Stimulated activated naive CD8-positive, alpha-beta T cell treated with anti-CD3 and anti-CD28 coated beads, Interleukin-15, Interleukin-2, amounts not matched to agents 100 ng/mL and 50 ng/mL, for 24 hours (primary cell): ENCODE measurements around the gene DHCR24.

ENCODE experiments used
- H3K27ac Mint-ChIP-seq: one replicate; pipeline ENCODE4 v1.8.0; 2021; ENCODE audit warnings: mild to moderate bottlenecking, mixed read lengths
- H3K27me3 Mint-ChIP-seq: one replicate; pipeline ENCODE4 v1.8.0; 2021; ENCODE audit warnings: mixed read lengths
- H3K36me3 Mint-ChIP-seq: one replicate; pipeline ENCODE4 v1.8.0; 2021; ENCODE audit warnings: low read depth, mixed read lengths
- H3K4me1 Mint-ChIP-seq: one replicate; pipeline ENCODE4 v1.8.0; 2021; ENCODE audit warnings: low read depth, mixed read lengths
- H3K4me3 Mint-ChIP-seq: one replicate; pipeline ENCODE4 v1.8.0; 2021; ENCODE audit warnings: mild to moderate bottlenecking, mixed read lengths
- H3K9me3 Mint-ChIP-seq: one replicate; pipeline ENCODE4 v1.8.0; 2021; ENCODE audit warnings: mixed read lengths

DHCR24 gene

GRCh38 chr1:54848134-54848948 is 38.7 kb downstream of the DHCR24 start:
- Mint-ChIP-seq H3K4me1 (no peaks in the 10 kb centered on the region), H3K9me3 (no peaks in the 10 kb centered on the region), H3K27ac (no peak overlapping the region), H3K36me3 (peaks cover 27% of the 10 kb centered on the region), H3K27me3 (no peaks in the 10 kb centered on the region), H3K4me3 (no peak overlapping the region)

GRCh38 chr1:54846716-54847284 is 40.2 kb downstream of the DHCR24 start:
- Mint-ChIP-seq H3K4me3 (no peak overlapping the region), H3K27ac (no peak overlapping the region), H3K9me3 (no peaks in the 10 kb centered on the region), H3K4me1 (no peaks in the 10 kb centered on the region), H3K36me3 (peaks cover 21% of the 10 kb centered on the region), H3K27me3 (no peaks in the 10 kb centered on the region)

- Mint-ChIP-seq H3K27me3 (no peaks in the 10 kb centered on the region), H3K9me3 (no peaks in the 10 kb centered on the region), H3K4me1 (no peaks in the 10 kb centered on the region), H3K4me3 (no peak overlapping the region), H3K27ac (no peak overlapping the region), H3K36me3 (peaks cover 21% of the 10 kb centered on the region)
These were observed 40.7 kb downstream of the DHCR24 start for GRCh38 chr1:54846301-54846700.

GRCh38 chr1:54845772-54846171 is 41.2 kb downstream of the DHCR24 start:
- Mint-ChIP-seq H3K4me1 (no peaks in the 10 kb centered on the region), H3K9me3 (no peaks in the 10 kb centered on the region), H3K27ac (no peak overlapping the region), H3K27me3 (no peaks in the 10 kb centered on the region), H3K4me3 (no peak overlapping the region), H3K36me3 (peaks cover 19% of the 10 kb centered on the region)

GRCh38 chr1:54844564-54844963 is 42.4 kb downstream of the DHCR24 start:
- Mint-ChIP-seq H3K4me3 (no peak overlapping the region), H3K36me3 (peaks cover 8% of the 10 kb centered on the region), H3K4me1 (no peaks in the 10 kb centered on the region), H3K9me3 (no peaks in the 10 kb centered on the region), H3K27me3 (no peaks in the 10 kb centered on the region), H3K27ac (no peak overlapping the region)

GRCh38 chr1:54843449-54843848 is 43.5 kb downstream of the DHCR24 start:
- Mint-ChIP-seq H3K36me3 (no peaks in the 10 kb centered on the region), H3K9me3 (no peaks in the 10 kb centered on the region), H3K27ac (no peak overlapping the region), H3K27me3 (no peaks in the 10 kb centered on the region), H3K4me1 (no peaks in the 10 kb centered on the region), H3K4me3 (no peak overlapping the region)

GRCh38 chr1:54842963-54843362 is 44.0 kb downstream of the DHCR24 start:
- H3K9me3 Mint-ChIP-seq, result no peaks in the 10 kb centered on the region
- H3K4me3 Mint-ChIP-seq, result no peak overlapping the region
- H3K27me3 Mint-ChIP-seq, result no peaks in the 10 kb centered on the region
- no peaks in the 10 kb centered on the region for H3K4me1 Mint-ChIP-seq
- H3K27ac Mint-ChIP-seq, result no peak overlapping the region
- H3K36me3 Mint-ChIP-seq, result no peaks in the 10 kb centered on the region

GRCh38 chr1:54842206-54842915 is 44.6 kb downstream of the DHCR24 start:
- Mint-ChIP-seq H3K27me3 (no peaks in the 10 kb centered on the region), H3K4me1 (no peaks in the 10 kb centered on the region), H3K9me3 (no peaks in the 10 kb centered on the region), H3K27ac (no peak overlapping the region), H3K36me3 (no peaks in the 10 kb centered on the region), H3K4me3 (no peak overlapping the region)

GRCh38 chr1:54839824-54840223 is 47.2 kb downstream of the DHCR24 start:
- Mint-ChIP-seq H3K4me3 (no peak overlapping the region), H3K27ac (no peak overlapping the region), H3K36me3 (no peaks in the 10 kb centered on the region), H3K9me3 (no peaks in the 10 kb centered on the region), H3K27me3 (no peaks in the 10 kb centered on the region), H3K4me1 (no peaks in the 10 kb centered on the region)

- no peaks in the 10 kb centered on the region for H3K36me3 Mint-ChIP-seq
- no peak overlapping the region for H3K27ac Mint-ChIP-seq
- no peaks in the 10 kb centered on the region for H3K4me1 Mint-ChIP-seq
- no peaks in the 10 kb centered on the region for H3K9me3 Mint-ChIP-seq
- no peaks in the 10 kb centered on the region for H3K27me3 Mint-ChIP-seq
- no peak overlapping the region for H3K4me3 Mint-ChIP-seq
These were observed 48.3 kb downstream of the DHCR24 start for GRCh38 chr1:54838565-54839180.

GRCh38 chr1:54837002-54837853 is 49.8 kb downstream of the DHCR24 start:
- H3K4me1 Mint-ChIP-seq, result no peaks in the 10 kb centered on the region
- H3K36me3 Mint-ChIP-seq, result no peaks in the 10 kb centered on the region
- no peaks in the 10 kb centered on the region for H3K27me3 Mint-ChIP-seq
- H3K27ac Mint-ChIP-seq, result no peak overlapping the region
- H3K4me3 Mint-ChIP-seq, result no peak overlapping the region
- H3K9me3 Mint-ChIP-seq, result no peaks in the 10 kb centered on the region

GRCh38 chr1:54836594-54836993 is 50.4 kb downstream of the DHCR24 start:
- no peaks in the 10 kb centered on the region for H3K4me1 Mint-ChIP-seq
- H3K4me3 Mint-ChIP-seq, result no peak overlapping the region
- H3K27me3 Mint-ChIP-seq, result no peaks in the 10 kb centered on the region
- no peak overlapping the region for H3K27ac Mint-ChIP-seq
- H3K9me3 Mint-ChIP-seq, result no peaks in the 10 kb centered on the region
- no peaks in the 10 kb centered on the region for H3K36me3 Mint-ChIP-seq

- H3K36me3 Mint-ChIP-seq, result peaks cover 2% of the 10 kb centered on the region
- no peak overlapping the region for H3K27ac Mint-ChIP-seq
- no peak overlapping the region for H3K4me3 Mint-ChIP-seq
- peaks cover 2% of the 10 kb centered on the region for H3K9me3 Mint-ChIP-seq
- no peaks in the 10 kb centered on the region for H3K4me1 Mint-ChIP-seq
- no peaks in the 10 kb centered on the region for H3K27me3 Mint-ChIP-seq
These were observed 51.0 kb downstream of the DHCR24 start for GRCh38 chr1:54835970-54836369.

GRCh38 chr1:54835131-54835898 is 51.7 kb downstream of the DHCR24 start:
- peaks cover 7% of the 10 kb centered on the region for H3K9me3 Mint-ChIP-seq
- no peaks in the 10 kb centered on the region for H3K27me3 Mint-ChIP-seq
- H3K36me3 Mint-ChIP-seq, result peaks cover 8% of the 10 kb centered on the region
- no peak overlapping the region for H3K27ac Mint-ChIP-seq
- no peaks in the 10 kb centered on the region for H3K4me1 Mint-ChIP-seq
- no peak overlapping the region for H3K4me3 Mint-ChIP-seq
